OCI-M2 (cell line): Measurements from ENCODE around the gene RASL11B.
"Not testable (repeated sequence)": the region's sequence is repeated elsewhere in the genome, so short reads cannot be mapped to it uniquely, and the experiment has no call there.

Experiments used
- DNase-seq: peaks from one replicate; lab custom pipeline; 2025; ENCODE audit not compliant: unreplicated experiment; lab: John Stamatoyannopoulos, UW

Gene RASL11B, protein sequence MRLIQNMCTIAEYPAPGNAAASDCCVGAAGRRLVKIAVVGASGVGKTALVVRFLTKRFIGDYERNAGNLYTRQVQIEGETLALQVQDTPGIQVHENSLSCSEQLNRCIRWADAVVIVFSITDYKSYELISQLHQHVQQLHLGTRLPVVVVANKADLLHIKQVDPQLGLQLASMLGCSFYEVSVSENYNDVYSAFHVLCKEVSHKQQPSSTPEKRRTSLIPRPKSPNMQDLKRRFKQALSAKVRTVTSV

DNA sequence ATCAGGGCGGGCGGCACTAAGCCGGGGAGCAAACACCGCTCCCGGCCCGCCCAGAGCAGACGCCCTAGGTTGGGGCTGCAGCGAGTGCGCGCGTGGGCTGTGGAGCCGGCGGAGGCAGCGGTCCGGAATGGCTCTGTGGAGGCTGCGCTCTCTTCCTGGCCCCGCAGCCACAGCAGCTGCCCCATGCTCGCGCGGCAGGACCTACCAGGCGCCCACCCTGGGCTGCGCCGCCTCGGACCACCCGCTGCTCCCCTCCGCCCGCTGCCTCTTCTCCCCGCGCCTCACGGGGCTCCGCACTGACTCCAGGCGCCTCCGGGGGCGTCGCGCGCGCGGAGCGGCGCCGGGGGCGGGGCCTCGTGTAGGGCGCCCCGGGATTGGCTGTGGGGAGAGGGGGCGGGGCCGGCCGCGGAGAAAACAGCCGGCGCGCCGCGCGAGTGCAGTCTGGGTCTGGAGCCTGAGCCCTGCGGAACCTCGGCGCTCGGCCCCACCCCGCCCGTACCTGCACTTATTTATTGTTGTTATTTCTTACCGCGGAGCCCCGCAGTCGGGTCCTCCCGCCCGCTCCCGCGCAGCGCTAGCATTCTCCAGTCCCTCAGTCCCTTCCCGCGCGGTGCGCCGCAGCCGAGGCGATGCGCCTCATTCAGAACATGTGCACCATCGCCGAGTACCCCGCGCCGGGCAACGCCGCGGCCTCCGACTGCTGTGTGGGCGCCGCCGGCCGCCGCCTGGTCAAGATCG lies at the start of gene RASL11B:
Gene RASL11B (plus strand): TSS at position 439 of the 738 bp plus-strand sequence. CDS start 191 bp downstream, at position 630.
- peak; percentile 25 for DNase-seq

DNA sequence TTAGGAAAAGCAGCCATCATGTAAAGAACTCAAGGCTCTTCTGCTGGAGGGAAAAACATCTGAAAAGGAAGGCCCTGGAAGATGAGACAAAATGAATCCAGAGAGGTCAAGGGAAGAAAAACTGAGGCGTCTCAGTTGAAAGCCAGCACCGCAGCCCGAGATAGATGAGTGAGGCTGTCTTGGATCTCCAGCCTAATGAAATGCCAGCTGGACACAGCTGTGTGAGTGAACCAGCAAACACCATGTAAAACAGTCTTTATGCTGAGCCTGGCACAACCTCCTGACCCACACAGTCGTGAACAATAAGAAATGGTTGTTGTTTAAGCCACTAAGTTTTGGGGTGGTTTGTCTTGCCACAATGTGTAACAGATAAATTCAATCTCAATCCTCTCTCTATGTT lies 48.6 kb upstream of the RASL11B start:
- DNase-seq: no peak

DNA sequence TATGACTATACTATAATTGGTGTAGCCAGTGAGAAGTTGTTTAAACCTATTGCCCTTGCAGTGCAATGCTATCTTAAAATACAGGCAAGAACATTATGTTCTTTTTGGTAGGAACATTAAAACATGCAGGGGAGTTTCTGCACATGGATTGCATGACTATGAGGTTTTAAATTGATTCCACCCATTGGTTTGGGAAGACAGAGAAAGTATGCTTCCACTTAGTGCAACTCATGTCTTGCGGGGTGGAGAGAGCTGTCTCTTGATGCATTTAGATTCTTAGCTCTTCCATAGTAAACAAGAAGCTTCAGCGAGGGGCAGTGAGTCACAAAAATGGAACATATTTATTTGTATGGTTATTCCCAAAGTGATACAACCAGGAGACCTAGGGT lies 39.5 kb upstream of the RASL11B start:
- no peak for DNase-seq

DNA sequence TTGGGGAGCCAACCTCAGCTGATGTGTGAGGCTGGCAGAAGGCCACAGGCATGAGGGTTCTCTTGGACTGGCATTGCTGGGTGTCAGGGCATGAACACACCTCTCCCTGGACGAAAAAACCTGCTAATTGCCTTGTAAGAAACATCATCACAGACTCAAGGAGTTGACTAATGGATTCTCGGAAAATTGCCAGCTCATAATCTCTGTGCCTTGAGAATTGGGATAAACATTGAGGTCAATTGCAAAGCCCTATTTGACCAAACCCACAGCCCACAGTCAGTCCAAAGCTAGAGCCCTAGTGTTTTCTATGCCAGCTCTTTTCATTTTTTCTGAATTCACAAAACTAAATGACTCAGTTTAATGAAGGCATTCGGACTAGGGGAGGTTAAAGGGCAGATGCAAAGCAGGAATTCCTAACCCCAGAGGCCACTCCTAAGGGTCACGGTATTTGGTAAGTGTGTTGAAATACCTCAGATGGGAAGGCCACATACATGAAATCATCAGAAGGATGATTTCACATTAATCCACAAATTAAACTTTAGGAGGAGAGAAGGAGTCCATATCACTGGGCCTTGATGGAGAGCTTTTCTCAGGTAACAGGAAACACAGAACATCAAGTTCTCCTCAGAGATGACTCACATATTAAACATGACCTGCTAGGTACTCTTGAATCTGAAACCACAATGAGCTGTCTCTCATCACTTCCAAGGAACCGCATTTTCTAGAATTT lies 39.0 kb upstream of the RASL11B start:
- no peak for DNase-seq

DNA sequence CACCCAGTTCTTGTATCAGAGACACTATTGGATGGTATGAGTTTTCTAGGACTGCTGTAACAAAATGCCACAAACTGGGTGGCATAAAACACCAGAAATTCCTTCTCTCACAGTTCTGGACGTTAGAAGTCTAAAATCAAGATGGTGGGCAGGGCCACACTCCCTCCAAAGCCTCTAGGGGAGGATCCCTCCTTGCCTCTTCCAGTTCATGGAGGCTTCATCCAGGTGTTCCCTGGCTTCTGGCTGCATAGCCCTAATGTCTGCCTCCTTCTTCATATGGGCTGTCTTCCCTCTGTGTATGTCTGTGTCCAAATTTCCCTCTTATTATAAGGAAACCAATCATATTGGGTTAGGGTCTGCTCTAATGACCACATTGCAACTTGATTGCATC lies 38.4 kb upstream of the RASL11B start:
- DNase-seq: no peak

DNA sequence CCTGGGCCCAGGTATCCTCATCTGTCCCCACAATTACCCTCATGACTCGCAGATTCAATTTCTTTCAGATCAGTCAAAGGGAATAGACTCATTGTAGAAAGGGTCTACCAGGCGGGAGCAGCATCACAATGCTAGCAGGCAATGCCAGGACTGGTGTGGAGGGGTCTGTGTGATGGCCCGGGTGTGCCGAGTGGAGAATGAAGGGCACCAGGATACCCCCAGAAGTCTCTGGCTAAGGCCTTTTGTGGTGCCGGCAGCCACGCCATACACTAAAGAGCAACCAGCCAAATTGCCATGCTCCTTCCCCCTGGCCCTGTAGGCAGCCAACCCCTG lies 37.9 kb upstream of the RASL11B start:
- no peak for DNase-seq

DNA sequence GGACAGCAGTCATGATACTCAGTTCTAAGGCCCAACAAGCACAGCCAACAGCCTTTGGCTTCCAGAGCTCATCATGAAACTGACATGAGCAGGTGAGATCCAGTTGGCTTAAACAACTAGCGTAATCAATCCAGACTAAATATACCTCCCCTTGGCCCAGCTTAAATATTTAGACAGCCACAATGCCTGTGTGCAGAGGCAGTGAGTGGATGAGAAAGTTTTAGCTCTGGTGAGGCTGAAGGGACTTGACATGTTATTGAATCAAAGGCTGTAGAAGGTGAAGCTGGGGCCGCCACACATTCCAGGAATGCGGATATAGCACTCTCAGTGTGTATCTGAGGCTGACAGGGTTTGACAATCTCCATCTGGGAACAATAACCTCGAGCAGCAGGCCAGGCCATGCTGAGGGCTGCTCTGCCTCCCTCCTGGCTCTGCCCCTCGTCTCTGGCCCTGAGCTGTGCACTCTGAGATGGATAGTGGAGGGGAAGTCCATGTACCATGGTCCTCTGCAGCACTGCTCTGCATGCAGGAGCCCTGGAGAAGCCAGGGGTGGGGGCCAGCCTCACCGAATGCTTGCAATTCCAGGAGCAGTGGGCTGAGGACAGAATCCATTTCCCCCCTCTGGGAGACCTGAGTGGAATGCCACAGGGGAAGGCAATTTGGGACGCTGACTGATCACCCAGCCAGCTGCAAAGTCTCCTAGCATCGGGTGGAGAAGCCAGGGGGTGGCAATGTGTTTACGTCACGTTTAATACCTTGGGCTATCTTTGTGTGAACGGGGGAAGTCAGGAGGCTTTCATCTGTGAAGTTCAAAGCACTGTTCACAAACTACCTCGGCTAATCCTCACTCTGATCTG lies 37.3 kb upstream of the RASL11B start:
- DNase-seq: no peak

DNA sequence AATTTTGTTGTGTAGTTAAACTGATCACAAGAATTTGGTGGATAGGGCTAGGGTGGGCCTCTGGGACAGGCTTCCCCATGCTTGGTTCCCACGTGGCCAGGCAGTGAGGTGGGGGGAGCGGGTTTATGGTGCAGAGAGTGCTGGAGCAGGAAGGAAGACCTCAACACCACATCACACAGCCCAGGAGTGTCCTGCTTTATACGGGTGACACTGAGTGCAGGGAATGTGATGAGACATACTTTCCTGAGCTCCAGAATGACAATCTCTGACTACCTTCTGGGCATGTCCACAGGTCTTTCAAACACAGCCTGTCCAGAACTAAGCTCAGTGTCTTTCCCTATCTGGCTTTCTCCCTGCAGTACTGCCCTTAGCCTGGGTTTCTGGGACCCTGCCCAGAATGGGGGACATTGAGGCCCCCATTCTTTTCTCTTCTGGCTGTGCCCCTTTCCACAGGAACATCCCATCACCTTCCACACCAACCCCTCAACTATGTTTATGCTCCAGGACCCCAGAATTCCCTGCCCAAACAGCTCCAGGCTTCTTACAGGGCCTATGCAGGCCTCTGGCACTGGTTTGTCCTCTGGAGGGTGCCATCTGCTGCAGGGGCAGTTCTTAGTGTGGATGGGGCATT lies 36.5 kb upstream of the RASL11B start:
- DNase-seq: no peak

DNA sequence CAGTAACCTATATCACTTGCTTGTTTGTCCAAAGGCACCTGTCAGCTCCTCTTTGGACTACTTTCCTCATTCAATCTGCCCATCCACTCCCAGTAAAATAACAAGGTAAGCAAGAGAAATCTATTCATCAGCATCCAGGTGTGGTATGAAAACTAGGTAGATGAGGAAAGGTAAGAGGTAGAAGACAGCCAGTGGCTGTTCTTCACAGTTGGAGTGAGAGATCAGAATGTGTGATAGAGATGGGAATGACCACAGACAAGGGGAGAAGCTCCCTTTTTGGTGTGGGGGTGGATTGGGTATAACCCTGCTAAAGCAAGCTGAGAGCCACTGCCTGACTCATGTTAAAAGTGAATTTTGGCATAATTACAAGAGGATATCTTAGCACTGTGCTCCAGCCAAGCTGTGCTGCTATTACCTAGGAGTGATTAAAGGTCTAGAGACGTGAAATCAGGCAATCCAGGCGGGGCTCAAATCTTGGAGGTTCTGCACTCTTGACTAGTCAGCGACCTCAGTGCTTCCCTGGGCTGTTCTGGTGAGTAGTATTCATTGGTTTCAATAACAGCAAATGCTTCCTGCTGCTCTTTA lies 28.1 kb upstream of the RASL11B start:
- no peak for DNase-seq

DNA sequence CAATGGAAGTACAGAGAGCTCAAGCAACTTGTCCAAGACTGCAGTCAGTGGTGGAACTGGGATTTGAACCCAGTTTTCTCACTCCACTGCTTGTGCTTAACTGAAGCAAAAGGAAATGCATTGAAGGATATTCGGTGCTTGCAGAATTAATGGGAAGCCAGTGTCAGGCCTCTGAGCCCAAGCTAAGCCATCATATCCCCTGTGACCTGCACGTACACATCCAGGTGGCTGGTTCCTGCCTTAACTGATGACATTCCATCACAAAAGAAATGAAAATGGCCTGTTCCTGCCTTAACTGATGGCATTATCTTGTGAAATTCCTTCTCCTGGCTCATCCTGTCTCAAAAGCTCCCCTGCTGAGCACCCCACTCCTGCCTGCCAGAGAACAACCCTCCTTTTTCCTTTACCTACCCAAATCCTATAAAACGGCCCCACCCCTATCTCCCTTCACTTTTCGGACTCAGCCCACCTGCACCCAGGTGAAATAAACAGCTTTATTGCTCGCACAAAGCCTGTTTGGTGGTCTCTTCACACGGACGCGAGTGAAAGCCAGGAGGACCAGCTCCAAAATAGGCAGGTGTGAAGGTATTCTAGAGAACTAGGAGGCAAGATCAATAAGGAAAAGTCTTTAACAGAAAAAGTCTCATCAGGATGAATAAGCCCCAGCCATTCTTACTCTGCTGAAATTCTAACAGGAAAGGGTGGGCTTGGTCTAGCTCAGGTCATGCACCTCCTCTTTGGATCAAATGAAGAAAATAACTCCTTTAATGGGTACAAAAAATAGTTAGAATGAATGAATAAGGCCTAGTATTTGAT lies 27.3 kb upstream of the RASL11B start:
- not testable (repeated sequence) for DNase-seq

DNA sequence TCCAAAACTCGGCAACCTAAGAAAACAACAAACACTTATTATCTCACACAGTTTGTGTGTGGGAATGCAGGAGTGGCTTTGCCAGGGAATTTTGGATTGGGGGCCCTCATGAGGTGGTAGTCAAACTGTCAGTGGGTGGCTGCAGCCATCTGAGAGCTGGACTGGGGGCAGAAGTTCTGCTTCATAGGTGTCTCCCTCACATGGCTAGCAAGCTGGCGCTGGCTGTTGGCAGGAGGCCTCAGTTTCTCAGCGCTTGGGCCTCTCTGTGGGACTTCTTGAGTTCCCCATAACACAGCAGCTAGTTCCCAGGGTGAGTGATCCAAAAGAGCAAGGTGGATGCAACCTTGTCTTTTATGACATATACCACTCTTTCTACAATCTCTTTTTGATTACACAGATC lies 26.0 kb upstream of the RASL11B start:
- DNase-seq: no peak

DNA sequence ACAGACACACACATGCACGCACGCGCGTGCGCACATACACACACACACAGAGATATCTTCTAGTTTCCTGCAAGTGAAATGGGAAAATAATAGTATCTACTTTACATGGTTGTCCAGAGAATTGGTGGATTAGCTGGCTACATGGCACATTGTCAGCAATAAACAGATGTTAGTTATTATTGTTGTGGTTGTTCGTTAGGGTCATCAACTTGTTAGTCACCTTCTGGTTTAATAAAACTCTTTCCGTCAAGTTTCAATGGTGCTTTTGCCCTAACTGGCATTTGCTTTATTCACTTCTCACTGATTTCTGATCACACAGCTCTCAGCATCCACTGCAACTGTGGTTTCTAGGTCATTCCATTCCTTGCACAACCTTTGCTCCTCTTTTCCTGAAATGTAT lies 25.4 kb upstream of the RASL11B start:
- DNase-seq: no peak

DNA sequence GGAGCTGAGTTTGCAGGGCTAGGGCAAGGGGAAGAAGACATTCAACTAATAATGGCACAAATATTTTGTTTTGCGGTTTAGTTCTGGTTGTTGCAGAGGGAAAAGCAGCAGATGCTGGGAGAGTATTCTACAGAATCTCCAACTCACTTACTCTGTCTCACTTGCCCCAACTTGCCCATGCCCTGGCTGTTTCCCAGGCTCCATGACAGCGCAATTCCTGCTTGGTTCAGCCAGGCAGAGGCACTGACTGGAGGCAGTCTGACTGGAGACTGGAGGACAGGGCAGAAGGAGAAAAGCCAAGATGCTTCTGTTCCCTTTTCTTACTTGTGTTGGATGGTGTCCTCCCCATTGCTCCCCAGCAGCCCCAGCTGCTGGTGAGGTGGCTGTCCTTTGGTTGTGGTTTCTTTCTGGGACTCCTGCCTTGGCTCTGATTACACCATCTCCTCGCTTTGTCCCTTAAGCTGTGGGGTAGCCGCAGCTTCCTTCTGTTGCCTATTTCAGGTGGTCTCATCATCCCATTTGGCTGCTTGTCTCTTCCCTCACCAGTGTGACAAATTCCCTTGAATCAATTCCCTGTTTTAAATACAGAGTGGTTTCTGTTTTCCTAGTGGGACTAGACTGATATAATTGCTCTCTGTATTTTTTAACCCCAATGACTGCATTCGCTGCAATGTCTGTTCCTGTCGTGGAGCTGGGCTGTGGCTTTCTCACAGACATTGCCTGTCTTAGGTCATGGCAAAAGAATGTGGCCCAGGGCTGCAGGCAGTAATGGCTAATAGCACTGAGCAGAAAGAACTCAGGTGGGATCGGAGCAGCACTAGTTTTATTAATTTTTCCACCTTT lies 24.2 kb upstream of the RASL11B start:
- no peak for DNase-seq

DNA sequence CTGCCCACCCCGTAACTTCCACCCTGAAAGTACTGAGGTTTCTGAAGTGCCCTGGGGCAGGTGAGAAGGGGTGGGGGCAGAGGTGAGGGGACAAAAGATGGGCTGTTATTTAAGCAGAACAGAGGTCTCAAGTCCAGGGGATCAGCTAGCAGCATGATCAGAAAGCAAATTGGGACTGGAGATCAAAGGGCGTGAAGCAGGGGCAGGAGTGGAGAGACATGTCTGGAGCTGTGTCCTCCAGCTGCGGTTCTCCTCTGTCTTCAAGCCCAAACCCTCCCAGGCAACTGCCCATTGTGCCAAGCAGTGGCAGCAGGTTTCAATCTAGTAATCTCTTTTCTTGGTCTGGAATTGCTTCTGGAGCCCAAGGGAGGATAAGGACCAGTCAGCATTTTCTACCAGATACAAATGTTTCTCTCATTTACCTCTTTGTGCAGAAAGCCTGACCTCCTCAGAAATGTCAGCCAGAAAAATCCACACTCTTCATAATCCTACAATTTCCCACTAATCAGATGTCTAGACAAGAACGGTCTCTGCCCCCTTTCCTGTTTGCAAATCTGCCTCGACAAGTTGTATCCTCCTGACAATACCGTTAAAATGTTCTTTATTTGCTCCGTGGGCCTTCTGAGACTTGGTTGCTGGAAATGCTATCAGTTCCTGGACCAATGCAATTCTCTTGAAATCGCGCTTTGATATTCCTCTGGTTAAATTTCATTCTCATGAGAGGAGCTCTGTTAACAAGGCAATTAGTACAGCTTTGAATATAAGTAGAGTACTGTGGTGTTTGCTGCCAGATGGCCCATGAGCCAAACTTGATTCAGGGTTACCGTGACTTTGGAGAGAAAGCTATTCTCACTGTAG lies 23.2 kb upstream of the RASL11B start:
- no peak for DNase-seq

DNA sequence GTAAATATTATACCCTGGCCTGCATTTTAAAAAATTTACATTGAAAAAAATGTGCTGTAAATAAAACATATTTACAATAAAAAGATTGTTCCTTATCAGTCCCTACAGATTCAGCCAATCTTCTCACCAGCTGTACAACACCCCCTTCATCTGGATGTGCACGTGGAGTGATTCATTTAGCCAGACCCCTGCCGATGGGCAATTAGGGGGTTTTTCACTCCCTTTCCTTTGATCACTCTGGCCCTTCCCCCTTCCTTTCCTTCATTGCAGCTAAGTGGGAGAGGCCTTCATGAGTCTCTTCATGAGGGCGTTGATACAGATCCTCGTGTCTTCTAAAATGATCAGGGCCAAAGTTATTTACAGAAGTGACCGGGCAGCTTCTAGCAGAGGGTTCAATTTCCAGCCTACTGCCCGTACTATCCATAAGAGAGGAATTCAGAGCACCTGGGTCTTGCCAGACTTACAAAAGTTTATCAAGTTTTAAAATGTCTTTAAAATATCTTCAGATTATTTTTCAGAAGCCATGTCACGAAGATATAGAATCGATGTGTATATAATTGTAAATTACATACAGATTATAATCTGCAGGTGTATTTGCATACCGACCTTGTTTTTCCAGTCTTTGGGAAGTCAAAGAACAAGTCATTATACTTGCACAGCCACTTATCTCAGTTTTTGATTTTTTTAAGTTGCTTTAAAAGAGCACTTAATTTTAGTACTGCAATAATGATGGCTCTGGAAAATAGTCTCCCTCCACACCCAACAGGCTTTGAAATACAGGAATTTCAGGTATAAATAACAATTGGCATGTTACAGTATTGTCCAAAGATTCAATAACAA lies 21.4 kb upstream of the RASL11B start:
- no peak for DNase-seq

DNA sequence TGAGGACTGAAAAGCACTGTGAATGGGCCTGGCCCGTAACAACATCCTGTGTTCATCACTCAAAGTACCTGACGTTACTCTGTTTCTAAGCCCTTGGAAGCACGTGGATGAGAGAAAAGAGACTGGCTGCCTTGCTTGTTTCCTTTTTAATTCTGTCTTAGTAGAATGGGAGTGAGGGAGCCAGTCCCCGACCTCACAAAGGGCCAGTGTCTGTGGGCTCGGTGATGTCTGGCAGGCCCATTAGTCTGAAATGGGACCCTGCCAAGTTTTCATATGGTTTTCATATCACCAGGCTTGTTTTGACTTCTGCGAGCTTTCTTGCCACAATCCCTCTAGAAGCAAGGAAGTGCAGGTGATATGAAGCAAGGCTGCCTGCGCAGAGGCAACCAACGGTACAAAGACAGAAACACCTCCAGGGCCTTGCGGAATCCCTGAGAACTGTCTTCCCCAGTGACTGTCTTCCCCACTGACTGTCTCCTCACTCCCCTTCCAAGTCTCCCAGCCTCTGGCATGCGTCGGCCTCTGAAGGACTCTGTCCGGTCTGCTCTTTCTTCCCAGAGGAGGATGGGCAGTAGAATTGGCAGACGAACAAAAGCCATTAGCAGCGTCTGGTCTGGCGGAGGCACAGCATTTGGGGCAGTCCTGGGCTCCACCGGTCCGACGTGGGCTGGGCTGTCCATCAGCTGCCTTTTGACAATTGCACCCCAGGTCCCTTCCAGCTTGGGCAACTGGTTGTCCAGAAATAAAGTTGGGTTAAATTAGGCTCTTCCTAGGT lies 20.2 kb upstream of the RASL11B start:
- no peak for DNase-seq
